Measurements from ENCODE around the gene NSUN5. TPM values are rescaled to one million over a fixed set of nuclear protein-coding genes. Genes with fewer than 3 reads are reported as not detected.

Gene NSUN5
- polyA plus RNA-seq, 1 donor from 2014 or later = 70.0 TPM

DNA sequence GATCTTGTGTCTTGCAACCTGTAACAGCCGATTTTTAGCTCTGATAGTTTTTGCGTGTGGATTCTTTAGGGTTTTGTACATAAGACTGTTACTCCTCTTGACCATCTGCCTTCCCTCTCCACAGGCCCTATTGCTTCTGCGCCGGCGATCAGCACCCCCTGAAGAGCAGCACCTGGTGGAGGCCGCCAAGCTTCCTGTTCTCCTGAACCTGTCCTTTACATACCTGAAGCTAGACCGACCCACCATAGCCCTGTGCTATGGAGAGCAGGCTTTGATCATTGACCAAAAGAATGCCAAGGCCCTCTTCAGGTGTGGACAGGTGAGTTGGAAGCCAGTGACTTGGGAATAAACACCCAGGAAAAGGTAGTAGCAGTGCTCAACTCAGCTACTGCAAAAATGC, 31.9 kb upstream of the NSUN5 start:
- H3K4me2 ChIP-seq (ENCODE audit: low read length) = no peak overlapping the region
- H3F3A ChIP-seq (ENCODE audit: insufficient read depth, low read length, poor library complexity, severe bottlenecking) = no peaks in the 10 kb centered on the region
- no peaks in the 10 kb centered on the region for H3K27me3 ChIP-seq (ENCODE audit: insufficient read depth, low read depth, low read length)
- no peak overlapping the region for H2AFZ ChIP-seq (ENCODE audit: low read depth, low read length)
- no peaks in the 10 kb centered on the region for H4K20me1 ChIP-seq (ENCODE audit: insufficient read depth)
- H3K9ac ChIP-seq (ENCODE audit: low read length) = no peak overlapping the region
- no peak overlapping the region for H3K27ac ChIP-seq (ENCODE audit: low read length)
- H3K4me3 ChIP-seq (ENCODE audit: low read length) = no peak overlapping the region
- no peaks in the 10 kb centered on the region for H3K9me2 ChIP-seq (ENCODE audit: insufficient read depth, low read length)
- H3K79me2 ChIP-seq (replicated peaks; ENCODE audit: insufficient read depth, low read length) = no peaks in the 10 kb centered on the region
- no peaks in the 10 kb centered on the region for H3K9me3 ChIP-seq (ENCODE audit: low read length)
- TF ChIP-seq TAF1 (IDR thresholded peaks at IDR 0.05; ENCODE audit: low read depth) = no peak
- no peak for TF ChIP-seq POLR2AphosphoS5 (IDR thresholded peaks at IDR 0.05)
- TF ChIP-seq RAD21 (conservative IDR thresholded peaks at IDR 0.05) = no peak
- TF ChIP-seq MXI1 (conservative IDR thresholded peaks at IDR 0.05; ENCODE audit: poor library complexity, severe bottlenecking) = no peak
- TF ChIP-seq EZH2 (IDR thresholded peaks at IDR 0.05; ENCODE audit: borderline replicate concordance, insufficient read depth, low read length, poor library complexity, severe bottlenecking) = no peak
- TF ChIP-seq, protein P1, sequence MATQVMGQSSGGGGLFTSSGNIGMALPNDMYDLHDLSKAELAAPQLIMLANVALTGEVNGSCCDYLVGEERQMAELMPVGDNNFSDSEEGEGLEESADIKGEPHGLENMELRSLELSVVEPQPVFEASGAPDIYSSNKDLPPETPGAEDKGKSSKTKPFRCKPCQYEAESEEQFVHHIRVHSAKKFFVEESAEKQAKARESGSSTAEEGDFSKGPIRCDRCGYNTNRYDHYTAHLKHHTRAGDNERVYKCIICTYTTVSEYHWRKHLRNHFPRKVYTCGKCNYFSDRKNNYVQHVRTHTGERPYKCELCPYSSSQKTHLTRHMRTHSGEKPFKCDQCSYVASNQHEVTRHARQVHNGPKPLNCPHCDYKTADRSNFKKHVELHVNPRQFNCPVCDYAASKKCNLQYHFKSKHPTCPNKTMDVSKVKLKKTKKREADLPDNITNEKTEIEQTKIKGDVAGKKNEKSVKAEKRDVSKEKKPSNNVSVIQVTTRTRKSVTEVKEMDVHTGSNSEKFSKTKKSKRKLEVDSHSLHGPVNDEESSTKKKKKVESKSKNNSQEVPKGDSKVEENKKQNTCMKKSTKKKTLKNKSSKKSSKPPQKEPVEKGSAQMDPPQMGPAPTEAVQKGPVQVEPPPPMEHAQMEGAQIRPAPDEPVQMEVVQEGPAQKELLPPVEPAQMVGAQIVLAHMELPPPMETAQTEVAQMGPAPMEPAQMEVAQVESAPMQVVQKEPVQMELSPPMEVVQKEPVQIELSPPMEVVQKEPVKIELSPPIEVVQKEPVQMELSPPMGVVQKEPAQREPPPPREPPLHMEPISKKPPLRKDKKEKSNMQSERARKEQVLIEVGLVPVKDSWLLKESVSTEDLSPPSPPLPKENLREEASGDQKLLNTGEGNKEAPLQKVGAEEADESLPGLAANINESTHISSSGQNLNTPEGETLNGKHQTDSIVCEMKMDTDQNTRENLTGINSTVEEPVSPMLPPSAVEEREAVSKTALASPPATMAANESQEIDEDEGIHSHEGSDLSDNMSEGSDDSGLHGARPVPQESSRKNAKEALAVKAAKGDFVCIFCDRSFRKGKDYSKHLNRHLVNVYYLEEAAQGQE (IDR thresholded peaks at IDR 0.05; ENCODE audit: borderline replicate concordance) = no peak
- TF ChIP-seq EP300 (conservative IDR thresholded peaks at IDR 0.05; ENCODE audit: poor library complexity, severe bottlenecking) = no peak
- TF ChIP-seq, protein P2, sequence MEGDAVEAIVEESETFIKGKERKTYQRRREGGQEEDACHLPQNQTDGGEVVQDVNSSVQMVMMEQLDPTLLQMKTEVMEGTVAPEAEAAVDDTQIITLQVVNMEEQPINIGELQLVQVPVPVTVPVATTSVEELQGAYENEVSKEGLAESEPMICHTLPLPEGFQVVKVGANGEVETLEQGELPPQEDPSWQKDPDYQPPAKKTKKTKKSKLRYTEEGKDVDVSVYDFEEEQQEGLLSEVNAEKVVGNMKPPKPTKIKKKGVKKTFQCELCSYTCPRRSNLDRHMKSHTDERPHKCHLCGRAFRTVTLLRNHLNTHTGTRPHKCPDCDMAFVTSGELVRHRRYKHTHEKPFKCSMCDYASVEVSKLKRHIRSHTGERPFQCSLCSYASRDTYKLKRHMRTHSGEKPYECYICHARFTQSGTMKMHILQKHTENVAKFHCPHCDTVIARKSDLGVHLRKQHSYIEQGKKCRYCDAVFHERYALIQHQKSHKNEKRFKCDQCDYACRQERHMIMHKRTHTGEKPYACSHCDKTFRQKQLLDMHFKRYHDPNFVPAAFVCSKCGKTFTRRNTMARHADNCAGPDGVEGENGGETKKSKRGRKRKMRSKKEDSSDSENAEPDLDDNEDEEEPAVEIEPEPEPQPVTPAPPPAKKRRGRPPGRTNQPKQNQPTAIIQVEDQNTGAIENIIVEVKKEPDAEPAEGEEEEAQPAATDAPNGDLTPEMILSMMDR (IDR thresholded peaks at IDR 0.05; ENCODE audit: poor library complexity, severe bottlenecking) = no peak
- TF ChIP-seq SMC3 (conservative IDR thresholded peaks at IDR 0.05; ENCODE audit: poor library complexity) = no peak
- H3K36me3 ChIP-seq (ENCODE audit: insufficient read depth, low read length) = no peaks in the 10 kb centered on the region

DNA sequence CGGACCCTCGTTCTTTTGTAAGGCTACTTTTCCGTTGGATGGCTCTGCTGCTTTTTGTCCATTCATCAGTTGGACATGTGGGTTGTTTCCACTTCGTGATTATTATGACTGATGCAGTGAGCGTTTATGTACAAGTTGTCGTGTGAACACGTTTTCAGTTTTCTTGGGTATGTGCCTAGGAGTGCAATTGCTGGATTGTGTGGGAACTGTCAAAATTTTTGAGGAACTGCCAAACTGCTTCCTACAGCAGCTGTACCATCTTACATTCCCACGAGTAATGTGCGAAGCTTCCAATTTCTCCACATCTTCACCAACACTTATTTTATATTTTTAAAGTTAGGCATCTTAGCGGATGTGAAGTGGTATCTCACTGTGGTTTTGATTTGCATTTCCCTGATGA, 29.7 kb upstream of the NSUN5 start:
- Histone ChIP-seq H3K27me3 (ENCODE audit: insufficient read depth, low read depth, low read length) (no peaks in the 10 kb centered on the region), H4K20me1 (ENCODE audit: insufficient read depth) (no peaks in the 10 kb centered on the region), H2AFZ (ENCODE audit: low read depth, low read length) (no peak overlapping the region), H3K9me3 (ENCODE audit: low read length) (no peaks in the 10 kb centered on the region), H3K4me2 (ENCODE audit: low read length) (no peak overlapping the region), H3K27ac (ENCODE audit: low read length) (no peak overlapping the region), H3K4me3 (ENCODE audit: low read length) (no peak overlapping the region), H3K36me3 (ENCODE audit: insufficient read depth, low read length) (no peaks in the 10 kb centered on the region), H3F3A (ENCODE audit: insufficient read depth, low read length, poor library complexity, severe bottlenecking) (no peaks in the 10 kb centered on the region), H3K9me2 (ENCODE audit: insufficient read depth, low read length) (no peaks in the 10 kb centered on the region), H3K9ac (ENCODE audit: low read length) (no peak overlapping the region), H3K79me2 (replicated peaks; ENCODE audit: insufficient read depth, low read length) (no peaks in the 10 kb centered on the region)
- no peak for TF ChIP-seq SMC3 (conservative IDR thresholded peaks at IDR 0.05; ENCODE audit: poor library complexity)
- TF ChIP-seq, protein P2 (IDR thresholded peaks at IDR 0.05; ENCODE audit: poor library complexity, severe bottlenecking) = no peak
- TF ChIP-seq TAF1 (IDR thresholded peaks at IDR 0.05; ENCODE audit: low read depth) = no peak
- TF ChIP-seq MXI1 (conservative IDR thresholded peaks at IDR 0.05; ENCODE audit: poor library complexity, severe bottlenecking) = no peak
- TF ChIP-seq EP300 (conservative IDR thresholded peaks at IDR 0.05; ENCODE audit: poor library complexity, severe bottlenecking) = no peak
- TF ChIP-seq POLR2AphosphoS5 (IDR thresholded peaks at IDR 0.05) = no peak
- TF ChIP-seq RAD21 (conservative IDR thresholded peaks at IDR 0.05) = no peak
- TF ChIP-seq, protein P1 (IDR thresholded peaks at IDR 0.05; ENCODE audit: borderline replicate concordance) = no peak
- no peak for TF ChIP-seq EZH2 (IDR thresholded peaks at IDR 0.05; ENCODE audit: borderline replicate concordance, insufficient read depth, low read length, poor library complexity, severe bottlenecking)
